ENCODE data around the gene VMAC. TPM values are rescaled to one million over a fixed set of nuclear protein-coding genes. Genes with fewer than 3 reads are reported as not detected.

The VMAC gene
- total and polyA plus RNA-seq, 2 donors (not counting 3 experiments of a cell fraction or from before 2014, with no cell fraction given) = 4.7 to 6.9 TPM

GRCh38 chr19:5923356-5923755, 18.7 kb downstream of the VMAC start:
- Histone ChIP-seq H3K4me2 (ENCODE audit: insufficient read depth, low read length) (no peak overlapping the region), H3K4me3 (replicated peaks in 1 of 3; ENCODE audit: insufficient read depth in 1 of 3, low read depth in 1 of 3, low read length in 3 of 3) (no peak overlapping the region), H3K79me2 (ENCODE audit: control insufficient read depth, insufficient read depth, low read length) (no peaks in the 10 kb centered on the region), H3K36me3 (ENCODE audit: control insufficient read depth in 2 of 2, extremely low read depth in 1 of 2, insufficient read depth in 2 of 2, low read length in 2 of 2) (peaks cover 7 to 57% of the 10 kb centered on the region in 2 experiments), H2AFZ (ENCODE audit: low read depth, low read length) (no peak overlapping the region), H3K9ac (replicated peaks; ENCODE audit: extremely low read depth, insufficient read depth, low read length) (no peak overlapping the region), H3K27ac (ENCODE audit: insufficient read depth, low read depth, low read length) (no peak overlapping the region), H3K9me1 (replicated peaks; ENCODE audit: control insufficient read depth, extremely low read depth, insufficient read depth, low read length) (no peaks in the 10 kb centered on the region), H3K4me1 (ENCODE audit: control insufficient read depth, extremely low read depth, insufficient read depth, low read length) (no peaks in the 10 kb centered on the region), H3K9me3 (replicated peaks; ENCODE audit: control insufficient read depth, insufficient read depth, low read length) (no peaks in the 10 kb centered on the region), H4K20me1 (replicated peaks; ENCODE audit: control insufficient read depth, extremely low read depth, insufficient read depth, low read length) (no peaks in the 10 kb centered on the region), H3K27me3 (ENCODE audit: control insufficient read depth in 2 of 2, insufficient read depth in 2 of 2, low read length in 2 of 2) (no peaks in the 10 kb centered on the region)
- CTCF ChIA-PET = interaction anchor here (2.7 kb wide), 1 partner anchor 99 kb away, joined by 7 read pairs; no protein-coding TSS in a partner anchor
- POLR2A ChIA-PET = no interaction called here
- dilution Hi-C loops (cut with MboI; ENCODE audit: extremely low pct_ligation_motif_present, low sequenced_read_pairs) = no loop called here
- intact Hi-C loops (cut with micrococcal nuclease) = no loop called here
- DNase-seq (ENCODE audit: low read depth, low spot score) (no peak), FAIRE-seq (no peak)
- no TSS peak for BruUV-seq (replicated peaks)
- TF ChIP-seq POLR2A (IDR thresholded peaks at IDR 0.05; ENCODE audit: low read depth, low read length) (no peak), GATA2 (IDR thresholded peaks at IDR 0.05; ENCODE audit: insufficient read depth, insufficient read length, low read depth, low read length) (no peak), JUN (IDR thresholded peaks at IDR 0.05; ENCODE audit: borderline replicate concordance, insufficient read depth, insufficient read length, low read depth) (no peak), POLR2AphosphoS5 (IDR thresholded peaks at IDR 0.05; ENCODE audit: insufficient read depth, low read depth, low read length) (no peak), FOS (IDR thresholded peaks at IDR 0.05; ENCODE audit: borderline replicate concordance, insufficient read depth, low read length) (no peak), EZH2 (IDR thresholded peaks at IDR 0.05; ENCODE audit: borderline replicate concordance, low read depth, low read length, severe bottlenecking) (no peak), MYC (IDR thresholded peaks at IDR 0.05; ENCODE audit: low read depth, low read length) (no peak), MAX (IDR thresholded peaks at IDR 0.05; ENCODE audit: insufficient read depth, insufficient read length) (no peak)
- TF ChIP-seq, protein P1, sequence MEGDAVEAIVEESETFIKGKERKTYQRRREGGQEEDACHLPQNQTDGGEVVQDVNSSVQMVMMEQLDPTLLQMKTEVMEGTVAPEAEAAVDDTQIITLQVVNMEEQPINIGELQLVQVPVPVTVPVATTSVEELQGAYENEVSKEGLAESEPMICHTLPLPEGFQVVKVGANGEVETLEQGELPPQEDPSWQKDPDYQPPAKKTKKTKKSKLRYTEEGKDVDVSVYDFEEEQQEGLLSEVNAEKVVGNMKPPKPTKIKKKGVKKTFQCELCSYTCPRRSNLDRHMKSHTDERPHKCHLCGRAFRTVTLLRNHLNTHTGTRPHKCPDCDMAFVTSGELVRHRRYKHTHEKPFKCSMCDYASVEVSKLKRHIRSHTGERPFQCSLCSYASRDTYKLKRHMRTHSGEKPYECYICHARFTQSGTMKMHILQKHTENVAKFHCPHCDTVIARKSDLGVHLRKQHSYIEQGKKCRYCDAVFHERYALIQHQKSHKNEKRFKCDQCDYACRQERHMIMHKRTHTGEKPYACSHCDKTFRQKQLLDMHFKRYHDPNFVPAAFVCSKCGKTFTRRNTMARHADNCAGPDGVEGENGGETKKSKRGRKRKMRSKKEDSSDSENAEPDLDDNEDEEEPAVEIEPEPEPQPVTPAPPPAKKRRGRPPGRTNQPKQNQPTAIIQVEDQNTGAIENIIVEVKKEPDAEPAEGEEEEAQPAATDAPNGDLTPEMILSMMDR (IDR thresholded peaks at IDR 0.05; ENCODE audit: extremely low read depth in 1 of 2, insufficient read depth in 1 of 2, low read depth in 1 of 2, low read length in 2 of 2) = no peak
